HG03571 (cell line): Measurements from ENCODE around the gene RYR3.

Experiments
- ATAC-seq: cut with Tn5 transposase; IDR thresholded peaks from one replicate; pipeline ENCODE4 v1.9.1; 2021; ENCODE audit not compliant: unreplicated experiment

Gene RYR3

GRCh38 chr15:33746203-33746602, 435.4 kb downstream of the RYR3 start:
- ATAC-seq, result no peak

GRCh38 chr15:33753012-33753411, 442.2 kb downstream of the RYR3 start:
- ATAC-seq, result no peak

- ATAC-seq, result no peak
Measured at GRCh38 chr15:33754242-33754641, 443.5 kb downstream of the RYR3 start.

- ATAC-seq, result no peak
Measured at GRCh38 chr15:33756961-33757360, 446.2 kb downstream of the RYR3 start.

GRCh38 chr15:33757516-33758232, 446.9 kb downstream of the RYR3 start:
- no peak for ATAC-seq

GRCh38 chr15:33766389-33766788, 455.6 kb downstream of the RYR3 start:
- ATAC-seq, result no peak

GRCh38 chr15:33768670-33769190, 458.0 kb downstream of the RYR3 start:
- no peak for ATAC-seq

GRCh38 chr15:33773969-33774368, 463.2 kb downstream of the RYR3 start:
- no peak for ATAC-seq

- no peak for ATAC-seq
Measured at GRCh38 chr15:33778852-33779251, 468.1 kb downstream of the RYR3 start.

GRCh38 chr15:33780011-33780768, 469.4 kb downstream of the RYR3 start:
- ATAC-seq, result no peak

- ATAC-seq, result no peak
Measured at GRCh38 chr15:33782966-33783365, 472.2 kb downstream of the RYR3 start.

GRCh38 chr15:33785366-33785765, 474.6 kb downstream of the RYR3 start:
- no peak for ATAC-seq

GRCh38 chr15:33788906-33789540, 478.3 kb downstream of the RYR3 start:
- no peak for ATAC-seq

- no peak for ATAC-seq
Measured at GRCh38 chr15:33794453-33794852, 483.7 kb downstream of the RYR3 start.

- ATAC-seq, result no peak
Measured at GRCh38 chr15:33795070-33795469, 484.3 kb downstream of the RYR3 start.

- no peak for ATAC-seq
Measured at GRCh38 chr15:33797651-33798050, 486.9 kb downstream of the RYR3 start.

- no peak for ATAC-seq
Measured at GRCh38 chr15:33801954-33802353, 491.2 kb downstream of the RYR3 start.

GRCh38 chr15:33807665-33808064, 496.9 kb downstream of the RYR3 start:
- no peak for ATAC-seq

- ATAC-seq, result no peak
Measured at GRCh38 chr15:33808720-33809457, 498.1 kb downstream of the RYR3 start.

- ATAC-seq, result no peak
Measured at GRCh38 chr15:33810073-33810595, 499.4 kb downstream of the RYR3 start.

- ATAC-seq, result no peak
Measured at GRCh38 chr15:33810806-33811205, 500.0 kb downstream of the RYR3 start.
